Astrocyte of the cerebellum (primary cell): ENCODE measurements around the gene PLXDC2.

Experiments
- DNase-seq: peaks from one replicate; pipeline ENCODE4 v3.0.0-alpha.2; 2011; ENCODE audit warnings: low read depth
- H3K4me3 ChIP-seq: 2 replicates; pipeline ENCODE4 v1.5.1; 2011; ENCODE audit warnings: mild to moderate bottlenecking, low read depth, low read length, moderate library complexity
- CTCF ChIP-seq: IDR thresholded peaks from 2 replicates; pipeline ENCODE4 v1.5.1; 2012; ENCODE audit warnings: low read length, low read depth, moderate library complexity, mild to moderate bottlenecking; ENCODE audit errors: missing control alignments
- in situ Hi-C: cut with HindIII; loops from 2 replicates; pipeline ENCODE4 v1.10.0; 2017; ENCODE audit warnings: low sequenced_read_pairs

Gene PLXDC2

DNA sequence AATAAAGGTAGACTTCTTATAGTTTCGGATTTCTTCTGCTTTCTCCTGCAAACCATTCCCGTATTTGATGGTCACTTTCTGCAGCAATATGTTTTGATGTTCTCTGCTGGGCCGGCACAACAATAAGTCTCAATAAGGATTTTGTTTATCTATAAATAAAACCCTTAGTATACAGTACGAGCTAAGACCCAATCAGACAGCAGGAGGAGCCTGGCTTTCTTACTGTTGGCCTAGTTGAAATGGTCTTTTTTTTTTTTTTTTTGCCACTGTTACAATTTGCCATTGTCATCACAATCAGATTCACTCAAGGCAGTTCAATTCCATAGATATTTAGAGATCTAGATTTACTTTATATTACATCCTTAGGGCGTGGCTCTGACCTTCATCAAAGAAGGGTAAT, 76.4 kb downstream of the PLXDC2 start:
- TF ChIP-seq CTCF: no peak
- H3K4me3 ChIP-seq: no peak overlapping the region
- in situ Hi-C loops: no loop called here
- no peak for DNase-seq

DNA sequence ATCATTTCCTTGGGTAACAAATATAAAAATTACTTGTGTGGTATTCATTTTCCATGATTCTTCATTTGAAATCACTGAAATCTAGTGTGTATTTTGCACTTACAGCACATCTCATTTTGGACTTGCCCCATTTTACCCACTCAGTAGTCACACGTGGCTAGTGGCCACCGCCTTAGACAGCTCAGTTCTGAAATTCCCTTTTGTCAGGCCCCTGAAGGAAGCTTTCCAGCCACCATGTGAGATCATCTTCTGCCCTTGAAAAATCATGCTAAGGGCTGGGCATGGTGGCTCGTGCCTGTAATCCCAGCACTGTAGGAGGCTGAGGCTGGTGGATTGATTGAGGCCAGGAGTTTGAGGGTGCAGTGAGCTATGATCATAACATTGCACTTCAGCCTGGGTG, 79.3 kb downstream of the PLXDC2 start:
- TF ChIP-seq CTCF: no peak

DNA sequence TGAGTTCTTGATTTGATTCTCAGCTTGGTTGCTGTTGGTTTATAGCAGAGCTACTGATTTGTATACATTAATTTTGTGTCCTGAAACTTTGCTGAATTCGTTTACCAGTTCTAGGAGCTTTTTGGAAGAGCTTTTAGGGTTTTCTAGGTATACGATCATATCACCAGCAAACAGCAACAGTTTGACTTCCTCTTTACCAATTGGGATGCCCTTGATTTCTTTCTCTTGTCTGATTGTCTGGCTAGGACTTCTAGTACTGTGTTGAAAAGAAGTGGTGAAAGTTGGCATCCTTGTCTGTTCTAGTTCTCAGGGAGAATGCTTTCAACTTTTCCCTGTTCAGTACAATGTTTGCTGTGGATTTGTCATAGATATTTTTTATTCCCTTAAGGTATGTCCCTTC, 86.2 kb downstream of the PLXDC2 start:
- no peak overlapping the region for H3K4me3 ChIP-seq
- no peak for TF ChIP-seq CTCF
- in situ Hi-C loops: no loop called here
- DNase-seq: no peak

More for the DNA sequence above, 79.3 kb downstream of the PLXDC2 start:
- DNase-seq: no peak
- no peak overlapping the region for H3K4me3 ChIP-seq
- in situ Hi-C loops: no loop called here

GRCh38 chr10:19904202-19904661, 88.0 kb downstream of the PLXDC2 start:
- no peak overlapping the region for H3K4me3 ChIP-seq
- in situ Hi-C loops: no loop called here
- no peak for TF ChIP-seq CTCF
- DNase-seq: peak; percentile 89

- H3K4me3 ChIP-seq: no peak overlapping the region
- in situ Hi-C loops: no loop called here
- no peak for TF ChIP-seq CTCF
- DNase-seq: no peak
These were observed 90.0 kb downstream of the PLXDC2 start for GRCh38 chr10:19906108-19906791.

DNA sequence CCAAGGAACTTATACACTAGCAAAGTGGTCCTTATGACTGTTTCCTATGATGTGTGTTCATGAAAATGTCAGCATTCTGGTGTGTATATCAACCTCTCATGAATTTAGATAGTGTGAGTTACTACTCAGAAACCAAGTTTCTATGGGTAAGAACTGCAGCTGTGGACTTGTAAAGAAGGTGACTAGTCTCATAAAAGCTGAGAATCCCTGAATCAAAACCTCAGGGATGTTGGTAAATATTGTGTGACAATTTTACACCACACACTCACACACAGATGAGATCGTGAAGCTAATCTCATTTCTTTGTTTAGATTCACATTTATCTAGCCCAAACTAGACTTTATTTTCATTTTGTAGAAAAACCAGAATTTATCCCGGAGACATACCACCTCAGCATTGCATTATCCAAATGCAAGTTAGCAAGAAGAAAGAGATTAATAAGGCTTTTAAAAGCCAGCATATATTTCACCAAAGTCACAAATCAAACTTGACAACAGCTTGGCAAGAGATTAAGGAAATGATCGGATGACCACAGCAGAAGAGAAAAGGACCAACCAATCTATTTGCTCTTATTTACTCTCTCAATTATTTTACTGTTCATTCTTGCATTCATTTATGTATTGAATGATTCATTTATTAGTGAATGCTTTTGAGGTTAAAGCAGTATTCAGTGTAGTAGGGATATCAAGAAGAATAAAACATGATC, 92.9 kb downstream of the PLXDC2 start:
- no peak for DNase-seq
- no peak for TF ChIP-seq CTCF
- in situ Hi-C loops: no loop called here
- no peak overlapping the region for H3K4me3 ChIP-seq
